Neuron (in vitro differentiated cells): ENCODE results near the gene DYNLT3.

Experiments used
- H2AFZ ChIP-seq: one replicate; pipeline ENCODE4 v1.6.1; 2013; ENCODE audit warnings: low read depth, mild to moderate bottlenecking, inconsistent platforms, low read length, moderate library complexity
- H3K27me3 ChIP-seq: one replicate; pipeline ENCODE4 v1.6.1; 2013; ENCODE audit warnings: low read length; ENCODE audit not compliant: insufficient read depth
- H3K36me3 ChIP-seq: one replicate; pipeline ENCODE4 v1.6.1; 2013; ENCODE audit warnings: low read length; ENCODE audit not compliant: insufficient read depth
- H3K4me1 ChIP-seq: one replicate; pipeline ENCODE4 v1.6.1; 2013; ENCODE audit warnings: low read length; ENCODE audit not compliant: insufficient read depth
- H3K4me3 ChIP-seq: 2 replicates; pipeline ENCODE4 v1.5.1; 2013; ENCODE audit warnings: mild to moderate bottlenecking, low read length, moderate library complexity
- H3K9me3 ChIP-seq: one replicate; pipeline ENCODE4 v1.6.1; 2013; ENCODE audit warnings: low read length

Gene DYNLT3

DNA sequence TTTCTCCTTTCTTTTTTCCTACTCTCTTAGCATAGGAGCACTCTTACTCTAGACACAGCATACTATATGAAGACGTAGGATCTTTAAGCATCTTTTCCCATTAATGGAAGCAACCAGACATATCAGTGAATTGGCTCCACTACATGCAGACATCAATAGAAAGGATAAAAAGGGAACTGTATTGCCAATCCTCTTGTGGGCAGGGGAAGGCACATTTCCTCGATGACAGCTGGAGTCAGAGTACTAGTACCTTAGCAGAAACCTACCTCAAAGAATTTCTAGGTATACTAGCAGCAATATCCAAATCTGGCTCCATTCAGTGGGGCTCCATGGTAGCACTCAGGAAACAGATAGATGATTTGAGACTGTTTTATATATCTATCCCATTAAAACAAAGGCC, 47.4 kb downstream of the DYNLT3 start:
- Histone ChIP-seq H2AFZ (no peak overlapping the region), H3K36me3 (no peaks in the 10 kb centered on the region), H3K9me3 (no peaks in the 10 kb centered on the region), H3K4me3 (no peak overlapping the region), H3K27me3 (no peaks in the 10 kb centered on the region), H3K4me1 (no peaks in the 10 kb centered on the region)

DNA sequence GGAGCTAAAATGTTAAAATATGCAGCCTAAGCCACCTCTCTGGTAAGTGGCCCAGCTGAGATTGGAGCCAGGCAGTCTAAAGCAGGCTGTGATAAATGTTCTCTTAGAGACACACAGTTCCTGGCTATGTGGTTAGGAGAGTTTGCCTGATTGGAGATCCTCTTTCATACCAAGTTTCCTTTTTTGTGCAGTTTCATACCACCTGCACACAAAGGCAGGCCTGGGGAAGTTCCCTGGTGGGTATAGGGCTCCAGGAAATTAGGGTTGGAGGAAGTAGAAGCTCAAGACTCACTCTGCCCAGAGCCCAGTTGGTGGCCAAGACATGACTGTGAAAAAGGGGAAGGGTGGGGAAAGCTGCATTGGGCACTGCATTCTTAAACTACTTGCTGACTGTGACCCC, 50.6 kb downstream of the DYNLT3 start:
- Histone ChIP-seq H3K36me3 (no peaks in the 10 kb centered on the region), H3K9me3 (no peaks in the 10 kb centered on the region), H3K4me3 (no peak overlapping the region), H3K27me3 (no peaks in the 10 kb centered on the region), H2AFZ (no peak overlapping the region), H3K4me1 (no peaks in the 10 kb centered on the region)

DNA sequence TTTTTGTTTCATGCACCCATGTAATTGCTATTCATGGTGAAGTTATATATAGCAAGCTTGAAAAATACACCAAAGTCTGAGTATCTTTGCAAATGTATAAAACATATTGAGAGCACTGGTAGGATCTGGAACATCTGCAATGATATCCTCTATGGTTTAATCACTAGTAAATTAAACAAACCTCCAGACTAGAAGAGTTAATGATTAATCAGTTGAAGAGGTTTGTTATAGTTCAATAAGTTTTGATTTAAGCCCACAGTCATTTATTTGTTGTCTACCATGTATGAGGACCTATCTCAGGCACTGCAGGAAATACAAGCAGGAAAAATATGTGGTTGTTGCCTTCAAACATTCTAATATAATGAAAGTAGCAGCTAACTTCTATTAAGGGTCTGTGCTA, 51.1 kb downstream of the DYNLT3 start:
- H2AFZ ChIP-seq = no peak overlapping the region

More for the DNA sequence above, 51.1 kb downstream of the DYNLT3 start:
- Histone ChIP-seq H3K27me3 (no peaks in the 10 kb centered on the region), H3K4me1 (no peaks in the 10 kb centered on the region), H3K4me3 (no peak overlapping the region), H3K9me3 (no peaks in the 10 kb centered on the region), H3K36me3 (no peaks in the 10 kb centered on the region)
